D721Med (cell line): Measurements from ENCODE around the gene FGF14.

ENCODE experiments used
- DNase-seq: peaks from one replicate; pipeline ENCODE4 v3.0.0; 2011; ENCODE audit warnings: low spot score; ENCODE audit not compliant: insufficient read length
- FAIRE-seq: peaks from 2 replicates; lab custom pipeline; 2011; peaks lifted over from hg19 to GRCh38; lab: Jason Lieb, UNC
- CTCF ChIP-seq: IDR thresholded peaks from 2 replicates; pipeline ENCODE4 v1.5.1; 2012; ENCODE audit warnings: mild to moderate bottlenecking, control low read depth; ENCODE audit not compliant: insufficient read depth; ENCODE audit errors: missing control alignments

Gene FGF14

DNA sequence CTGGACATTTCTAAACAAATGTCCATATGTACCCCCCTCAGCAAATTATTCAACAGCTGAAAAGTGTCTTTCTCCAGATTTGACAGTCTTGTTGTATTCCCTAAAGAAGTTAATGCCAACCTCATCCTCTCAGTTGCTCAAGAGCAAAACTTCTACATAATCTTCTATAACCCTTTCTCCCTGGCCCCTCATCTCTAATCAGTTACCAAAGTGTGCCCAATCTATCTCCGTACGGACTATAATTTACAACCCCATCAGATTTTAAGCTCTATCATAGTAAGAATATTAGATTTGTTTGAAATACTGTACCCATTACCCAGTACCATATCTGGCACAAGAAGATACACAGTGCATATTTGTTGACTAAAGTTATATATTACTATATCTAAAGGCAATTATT is 101.5 kb downstream of the FGF14 start:
- no peak for DNase-seq
- TF ChIP-seq CTCF, result no peak
- FAIRE-seq, result no peak

DNA sequence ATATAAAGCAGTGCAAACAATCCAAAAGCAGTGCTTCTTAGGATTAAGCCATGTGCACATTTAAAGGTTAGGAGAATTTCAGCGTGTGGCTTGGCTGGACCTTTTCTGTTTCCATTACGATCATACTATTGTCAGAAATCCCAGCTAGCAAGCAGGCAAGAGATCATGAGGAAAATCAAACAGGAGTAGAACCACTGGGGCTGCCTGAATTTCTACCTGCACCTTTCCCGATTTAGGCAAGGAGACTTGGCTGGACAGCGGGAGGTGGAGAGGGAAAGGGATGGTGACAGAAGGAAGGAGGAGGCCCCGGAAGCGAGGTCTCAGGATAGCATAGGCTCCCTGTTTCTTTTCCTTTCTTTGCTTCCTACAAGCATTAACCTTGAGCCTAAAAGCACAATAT is 102.5 kb downstream of the FGF14 start:
- TF ChIP-seq CTCF, result no peak
- FAIRE-seq (no peak), DNase-seq (no peak)

DNA sequence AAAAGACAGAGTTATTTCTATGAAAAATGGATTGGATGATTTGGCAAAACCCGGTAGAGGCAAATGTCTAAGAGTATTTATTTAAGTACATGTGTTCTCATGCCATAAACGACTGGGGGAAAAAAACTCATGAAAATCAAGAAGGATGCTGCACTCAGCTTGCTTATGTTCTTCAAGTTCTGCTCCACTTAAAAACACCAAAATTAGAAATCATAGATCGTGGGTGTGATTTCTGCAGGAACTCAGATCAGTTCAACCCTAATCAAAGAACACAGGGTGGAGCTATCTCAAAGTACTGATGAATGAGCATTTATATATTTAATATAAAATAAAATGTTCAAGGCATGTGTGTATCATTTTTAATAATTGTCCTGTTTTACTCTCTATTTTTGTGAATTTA is 103.8 kb downstream of the FGF14 start:
- DNase-seq, result no peak
- TF ChIP-seq CTCF, result no peak
- FAIRE-seq, result no peak

DNA sequence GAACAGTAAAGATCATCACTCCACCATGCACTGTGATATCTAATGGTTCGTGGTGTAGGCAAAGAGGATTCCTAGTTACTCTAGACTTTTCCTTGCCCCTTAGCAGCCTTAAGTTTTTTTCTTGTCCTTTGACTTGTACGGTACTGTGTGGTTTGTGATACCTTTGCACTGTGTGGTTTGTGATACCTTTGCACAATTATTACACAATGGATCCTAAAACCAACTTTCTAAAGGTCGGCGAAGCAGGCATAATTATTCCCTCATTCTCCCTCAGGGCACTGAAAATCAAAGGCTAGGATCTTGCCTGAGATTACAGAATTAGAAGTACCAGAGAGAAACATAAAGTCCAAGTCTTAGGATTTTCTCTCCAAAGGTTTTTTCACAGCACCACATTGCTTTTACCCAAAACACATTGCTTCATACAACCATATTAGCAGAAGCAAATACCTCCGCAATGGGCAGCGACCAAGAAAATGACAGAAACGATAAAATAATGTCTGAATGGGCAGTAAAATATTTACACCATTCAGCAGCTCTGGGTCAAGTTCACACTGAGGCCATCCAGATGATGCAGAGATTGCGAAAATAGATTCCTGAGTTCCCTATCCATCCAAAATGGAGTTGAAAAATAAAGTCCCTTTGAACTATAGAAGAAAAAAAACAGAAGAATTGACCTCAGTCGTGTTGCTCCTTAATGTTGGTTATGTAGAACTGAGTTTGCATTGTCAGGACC is 106.4 kb downstream of the FGF14 start:
- DNase-seq (no peak), FAIRE-seq (no peak)
- TF ChIP-seq CTCF, result no peak

DNA sequence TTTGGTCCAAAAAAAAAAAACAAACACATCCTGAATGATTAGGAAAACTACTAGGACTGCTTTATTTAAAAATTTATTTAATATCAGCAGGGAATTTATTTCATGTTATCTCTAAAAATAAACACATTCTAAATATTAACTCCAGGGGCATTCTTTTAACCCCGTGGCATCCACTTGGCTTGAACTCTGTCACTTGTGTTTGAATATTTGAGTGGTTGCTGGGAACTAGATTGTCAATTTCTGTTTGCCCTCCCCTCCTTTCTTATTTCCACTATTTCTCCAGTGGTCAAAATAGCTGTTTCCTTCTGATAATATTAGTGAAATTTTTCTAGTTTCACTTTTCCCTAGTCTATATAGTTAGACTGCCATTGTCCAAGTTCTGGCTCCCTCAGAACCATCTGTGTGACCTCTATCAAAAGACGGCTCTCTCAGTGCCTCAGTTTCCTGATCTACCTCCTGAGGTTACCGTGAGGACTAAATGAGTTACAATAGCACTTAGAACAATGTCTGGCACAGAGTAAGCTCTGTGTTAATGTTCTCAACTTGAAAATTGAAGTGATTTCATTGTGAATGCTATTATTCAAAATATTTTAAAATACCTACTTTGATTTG is 107.3 kb downstream of the FGF14 start:
- FAIRE-seq (no peak), DNase-seq (no peak)
- TF ChIP-seq CTCF, result no peak

DNA sequence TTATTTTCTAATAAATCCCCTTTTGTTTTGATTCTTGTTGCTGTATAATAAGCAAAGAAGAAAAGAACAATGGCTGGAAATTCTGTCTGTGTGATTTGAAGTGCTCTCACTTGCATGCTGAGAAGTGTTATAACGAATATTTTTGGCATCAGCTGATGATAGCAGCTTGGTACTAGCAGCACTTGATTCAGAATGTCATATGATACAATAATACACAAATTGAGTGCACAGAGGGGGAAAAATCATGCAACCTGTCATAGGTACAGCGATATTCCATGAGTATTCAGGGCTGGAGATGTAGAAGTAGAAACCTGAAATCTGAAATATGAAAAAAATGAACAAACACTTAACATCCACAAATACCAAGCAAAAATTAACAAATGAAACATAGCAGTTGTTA is 108.1 kb downstream of the FGF14 start:
- TF ChIP-seq CTCF, result no peak
- DNase-seq (no peak), FAIRE-seq (no peak)

DNA sequence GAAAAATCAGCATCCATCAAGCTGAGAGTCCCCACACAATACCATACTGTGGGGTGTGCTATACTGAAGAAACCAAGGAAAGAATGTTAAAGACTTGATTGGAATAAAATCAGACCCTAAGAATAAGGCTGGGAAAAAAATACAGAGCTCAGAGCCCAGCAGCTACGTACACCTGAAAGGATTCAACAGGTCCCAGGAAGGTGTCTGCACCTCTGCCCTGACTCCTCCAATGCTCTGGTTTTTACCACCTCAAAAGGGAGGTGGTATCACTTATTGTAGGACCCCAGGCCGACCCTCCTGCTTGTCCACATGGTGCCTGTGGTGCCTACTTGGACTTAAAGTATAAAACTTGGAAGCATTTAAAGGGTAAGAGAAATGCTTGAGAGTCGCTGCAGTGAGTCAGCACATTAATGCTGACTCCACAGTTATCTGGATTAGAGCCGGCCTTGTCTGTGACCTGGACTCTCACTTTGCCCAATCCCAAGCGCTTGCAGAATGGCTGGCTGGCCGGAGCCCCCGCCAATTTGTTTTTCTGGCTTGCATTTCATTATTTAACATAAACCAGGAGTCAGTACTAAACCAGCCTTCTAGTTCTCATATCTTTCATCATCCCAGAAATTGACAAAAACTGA is 110.1 kb downstream of the FGF14 start:
- no peak for DNase-seq
- FAIRE-seq, result no peak
- TF ChIP-seq CTCF, result no peak
